Measurements from ENCODE around the gene IFNL1. TPM values are rescaled to one million over a fixed set of nuclear protein-coding genes. Genes with fewer than 3 reads are reported as not detected.

The IFNL1 gene
- total and polyA plus RNA-seq, 3 experiments from 2014 or later: 4.6 TPM; not detected in 2

DNA sequence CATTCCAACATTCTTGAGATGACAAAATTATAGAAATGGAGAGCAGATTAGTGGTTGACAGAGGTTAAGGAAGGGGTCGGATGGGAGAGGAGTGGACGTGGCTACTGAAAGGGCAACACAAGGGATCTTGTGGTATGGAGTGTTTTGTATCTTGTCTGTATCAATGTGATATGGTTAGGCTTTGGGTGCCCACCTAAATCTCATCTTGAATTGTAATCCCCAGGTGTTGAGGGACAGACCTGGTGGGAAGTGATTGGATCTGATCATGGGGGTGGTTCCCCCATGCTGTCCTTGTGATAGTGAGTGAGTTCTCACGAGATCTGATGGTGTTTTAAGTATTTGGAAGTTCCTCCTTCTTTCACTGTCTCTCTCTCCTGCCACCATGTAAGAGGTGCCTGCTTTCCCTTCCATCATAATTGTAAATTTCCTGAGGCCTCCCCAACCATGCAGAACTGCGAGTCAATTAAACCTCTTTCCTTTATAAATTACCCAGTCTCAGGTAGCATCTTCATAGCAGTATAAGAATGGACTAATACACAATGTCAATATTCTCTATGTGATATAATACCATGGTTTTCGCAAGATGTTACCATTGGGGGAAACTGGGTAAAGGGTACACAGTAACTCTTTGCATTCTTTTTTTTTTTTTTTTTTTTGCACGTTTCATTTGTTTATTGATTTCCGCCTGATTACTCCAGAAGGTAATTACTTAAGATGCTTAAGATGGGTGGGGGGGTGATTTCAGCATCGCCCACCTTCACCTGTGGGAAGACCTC is 42.6 kb upstream of the IFNL1 start:
- ChIA-PET CTCF (no interaction called here), POLR2A (no interaction called here)
- H3K27ac Mint-ChIP-seq: peak overlapping the region in 1 of 8 donors; percentile 65
- no peaks in the 10 kb centered on the region for H3K27me3 ChIP-seq (ENCODE audit: insufficient read depth, low read length, poor library complexity, severe bottlenecking)
- no peak overlapping the region for H3K4me3 ChIP-seq (ENCODE audit: low read length)
- H3K9me3 Mint-ChIP-seq: peaks cover 0 to 2% (median 0%) of the 10 kb centered on the region in 5 donors
- H3K4me3 Mint-ChIP-seq: no peak overlapping the region
- H3K9me3 ChIP-seq (ENCODE audit: low read length): no peaks in the 10 kb centered on the region
- H3K36me3 ChIP-seq (ENCODE audit: insufficient read depth, low read length): no peaks in the 10 kb centered on the region
- no peaks in the 10 kb centered on the region for H3K4me1 ChIP-seq (ENCODE audit: insufficient read depth, low read length)
- peaks cover 0 to 14% (median 5%) of the 10 kb centered on the region in 3 donors for H3K4me1 Mint-ChIP-seq
- DNase-seq: no peak
- H3K27me3 Mint-ChIP-seq: peaks cover 5 to 16% of the 10 kb centered on the region in 2 donors
- peaks cover 0 to 1% (median 0%) of the 10 kb centered on the region in 3 donors for H3K36me3 Mint-ChIP-seq
- H3K27ac ChIP-seq (ENCODE audit: low read depth, low read length): no peak overlapping the region

GRCh38 chr19:39254531-39255345 is 41.5 kb upstream of the IFNL1 start:
- H3K4me3 Mint-ChIP-seq: no peak overlapping the region
- ChIA-PET CTCF (no interaction called here), POLR2A (interaction anchor here (0.6 kb wide), 1 partner anchor 245 kb away, joined by 4 read pairs; no protein-coding TSS in a partner anchor)
- no peak overlapping the region for H3K4me3 ChIP-seq (ENCODE audit: low read length)
- H3K9me3 Mint-ChIP-seq: peaks cover 0 to 2% (median 0%) of the 10 kb centered on the region in 5 donors
- DNase-seq: peak in 1 of 5 donors; percentile 38
- no peaks in the 10 kb centered on the region for H3K4me1 ChIP-seq (ENCODE audit: insufficient read depth, low read length)
- no peaks in the 10 kb centered on the region for H3K36me3 Mint-ChIP-seq
- no peak overlapping the region for H3K27ac Mint-ChIP-seq
- peaks cover under 1 to 13% of the 10 kb centered on the region in 2 donors for H3K27me3 Mint-ChIP-seq
- H3K36me3 ChIP-seq (ENCODE audit: insufficient read depth, low read length): no peaks in the 10 kb centered on the region
- H3K27ac ChIP-seq (ENCODE audit: low read depth, low read length): no peak overlapping the region
- H3K27me3 ChIP-seq (ENCODE audit: insufficient read depth, low read length, poor library complexity, severe bottlenecking): no peaks in the 10 kb centered on the region
- H3K4me1 Mint-ChIP-seq: peaks cover 0 to 11% (median 5%) of the 10 kb centered on the region in 3 donors
- H3K9me3 ChIP-seq (ENCODE audit: low read length): no peaks in the 10 kb centered on the region

- no peak for DNase-seq
- no peak overlapping the region for H3K27ac Mint-ChIP-seq
- H3K9me3 ChIP-seq (ENCODE audit: low read length): no peaks in the 10 kb centered on the region
- no peak overlapping the region for H3K27ac ChIP-seq (ENCODE audit: low read depth, low read length)
- peaks cover 9 to 30% of the 10 kb centered on the region in 2 donors for H3K27me3 Mint-ChIP-seq
- H3K9me3 Mint-ChIP-seq: peaks cover 0 to 2% (median 0%) of the 10 kb centered on the region in 5 donors
- no peaks in the 10 kb centered on the region for H3K27me3 ChIP-seq (ENCODE audit: insufficient read depth, low read length, poor library complexity, severe bottlenecking)
- no peak overlapping the region for H3K4me3 ChIP-seq (ENCODE audit: low read length)
- no peak overlapping the region for H3K4me3 Mint-ChIP-seq
- H3K4me1 Mint-ChIP-seq: peaks cover 0 to 11% (median 5%) of the 10 kb centered on the region in 3 donors
- no peaks in the 10 kb centered on the region for H3K36me3 Mint-ChIP-seq
- POLR2A ChIA-PET: no interaction called here
- H3K36me3 ChIP-seq (ENCODE audit: insufficient read depth, low read length): no peaks in the 10 kb centered on the region
- H3K4me1 ChIP-seq (ENCODE audit: insufficient read depth, low read length): no peaks in the 10 kb centered on the region
- CTCF ChIA-PET: no interaction called here
Observed at GRCh38 chr19:39257227-39257626, 39.0 kb upstream of the IFNL1 start.

- Mint-ChIP-seq H3K36me3 (peaks cover 0 to 4% (median 0%) of the 10 kb centered on the region in 3 donors), H3K4me1 (peaks cover 5 to 21% (median 8%) of the 10 kb centered on the region in 3 donors), H3K4me3 (no peak overlapping the region), H3K27ac (no peak overlapping the region), H3K27me3 (peaks cover 27 to 49% of the 10 kb centered on the region in 2 donors), H3K9me3 (peaks cover 0 to 3% (median 0%) of the 10 kb centered on the region in 5 donors)
- Histone ChIP-seq H3K4me1 (ENCODE audit: insufficient read depth, low read length) (no peaks in the 10 kb centered on the region), H3K9me3 (ENCODE audit: low read length) (no peaks in the 10 kb centered on the region), H3K27me3 (ENCODE audit: insufficient read depth, low read length, poor library complexity, severe bottlenecking) (peaks cover 17% of the 10 kb centered on the region), H3K36me3 (ENCODE audit: insufficient read depth, low read length) (no peaks in the 10 kb centered on the region), H3K4me3 (ENCODE audit: low read length) (no peak overlapping the region), H3K27ac (ENCODE audit: low read depth, low read length) (no peak overlapping the region)
- DNase-seq: no peak
- ChIA-PET CTCF (no interaction called here), POLR2A (interaction anchor here (0.6 kb wide), 2 partner anchors 33 to 234 kb away, joined by 3 read pairs; no protein-coding TSS in a partner anchor)
Observed at GRCh38 chr19:39261704-39262103, 34.5 kb upstream of the IFNL1 start.

GRCh38 chr19:39262496-39262895 is 33.7 kb upstream of the IFNL1 start:
- peaks cover 0 to 4% (median 0%) of the 10 kb centered on the region in 3 donors for H3K36me3 Mint-ChIP-seq
- no peaks in the 10 kb centered on the region for H3K9me3 ChIP-seq (ENCODE audit: low read length)
- H3K27me3 ChIP-seq (ENCODE audit: insufficient read depth, low read length, poor library complexity, severe bottlenecking): peaks cover 17% of the 10 kb centered on the region
- CTCF ChIA-PET: no interaction called here
- no peak overlapping the region for H3K27ac ChIP-seq (ENCODE audit: low read depth, low read length)
- H3K4me3 Mint-ChIP-seq: no peak overlapping the region
- DNase-seq: no peak
- peaks cover 27 to 47% of the 10 kb centered on the region in 2 donors for H3K27me3 Mint-ChIP-seq
- no peaks in the 10 kb centered on the region for H3K4me1 ChIP-seq (ENCODE audit: insufficient read depth, low read length)
- H3K4me3 ChIP-seq (ENCODE audit: low read length): no peak overlapping the region
- peak overlapping the region in 1 of 8 donors; percentile 18 for H3K27ac Mint-ChIP-seq
- H3K36me3 ChIP-seq (ENCODE audit: insufficient read depth, low read length): no peaks in the 10 kb centered on the region
- peaks cover 0 to 3% (median 0%) of the 10 kb centered on the region in 5 donors for H3K9me3 Mint-ChIP-seq
- POLR2A ChIA-PET: interaction anchor here (0.6 kb wide), 1 partner anchor 234 kb away, joined by 3 read pairs; no protein-coding TSS in a partner anchor
- peaks cover 5 to 21% (median 8%) of the 10 kb centered on the region in 3 donors for H3K4me1 Mint-ChIP-seq

GRCh38 chr19:39263912-39264305 is 32.3 kb upstream of the IFNL1 start:
- peaks cover 0 to 4% (median 0%) of the 10 kb centered on the region in 3 donors for H3K36me3 Mint-ChIP-seq
- peaks cover 28 to 40% of the 10 kb centered on the region in 2 donors for H3K27me3 Mint-ChIP-seq
- POLR2A ChIA-PET: interaction anchor here (0.6 kb wide), 1 partner anchor 35 kb away, joined by 9 read pairs; no protein-coding TSS in a partner anchor

GRCh38 chr19:39264306-39265290 is 31.6 kb upstream of the IFNL1 start:
- Mint-ChIP-seq H3K9me3 (peaks cover 0 to 2% (median 0%) of the 10 kb centered on the region in 5 donors), H3K27ac (no peak overlapping the region), H3K36me3 (peaks cover 0 to 4% (median 0%) of the 10 kb centered on the region in 3 donors), H3K27me3 (peaks cover 30 to 40% of the 10 kb centered on the region in 2 donors), H3K4me1 (peaks cover 0 to 15% (median 8%) of the 10 kb centered on the region in 3 donors), H3K4me3 (peak overlapping the region in 2 of 7 donors; percentile 2 to 76)
- Histone ChIP-seq H3K4me1 (ENCODE audit: insufficient read depth, low read length) (no peaks in the 10 kb centered on the region), H3K4me3 (ENCODE audit: low read length) (no peak overlapping the region), H3K36me3 (ENCODE audit: insufficient read depth, low read length) (no peaks in the 10 kb centered on the region), H3K27me3 (ENCODE audit: insufficient read depth, low read length, poor library complexity, severe bottlenecking) (peaks cover 17% of the 10 kb centered on the region), H3K9me3 (ENCODE audit: low read length) (no peaks in the 10 kb centered on the region), H3K27ac (ENCODE audit: low read depth, low read length) (no peak overlapping the region)
- CTCF ChIA-PET: interaction anchor here (1.3 kb wide), 1 partner anchor 143 kb away, joined by 3 read pairs; no protein-coding TSS in a partner anchor
- peak in 1 of 5 donors; percentile 44 for DNase-seq
- POLR2A ChIA-PET: no interaction called here

More at GRCh38 chr19:39263912-39264305, 32.3 kb upstream of the IFNL1 start:
- no peaks in the 10 kb centered on the region for H3K4me1 ChIP-seq (ENCODE audit: insufficient read depth, low read length)
- peak overlapping the region in 4 of 7 donors; percentile 2 to 63 (median 38) for H3K4me3 Mint-ChIP-seq
- peak overlapping the region in 1 of 8 donors; percentile 0 for H3K27ac Mint-ChIP-seq
- peaks cover 0 to 2% (median 0%) of the 10 kb centered on the region in 5 donors for H3K9me3 Mint-ChIP-seq
- no peak overlapping the region for H3K27ac ChIP-seq (ENCODE audit: low read depth, low read length)
- no peak overlapping the region for H3K4me3 ChIP-seq (ENCODE audit: low read length)
- H3K36me3 ChIP-seq (ENCODE audit: insufficient read depth, low read length): no peaks in the 10 kb centered on the region
- H3K4me1 Mint-ChIP-seq: peaks cover 0 to 15% (median 8%) of the 10 kb centered on the region in 3 donors
- peak in 1 of 5 donors; percentile 34 for DNase-seq
- CTCF ChIA-PET: no interaction called here
- peaks cover 17% of the 10 kb centered on the region for H3K27me3 ChIP-seq (ENCODE audit: insufficient read depth, low read length, poor library complexity, severe bottlenecking)
- H3K9me3 ChIP-seq (ENCODE audit: low read length): no peaks in the 10 kb centered on the region

All from CD8-positive, alpha-beta memory T cell (primary cell).